ENCODE data around the gene FOXC2. TPM values are rescaled to one million over a fixed set of nuclear protein-coding genes. Genes with fewer than 3 reads are reported as not detected.

Gene FOXC2
- total RNA-seq, 2 donors from 2014 or later = 54.5 to 60.7 TPM

DNA sequence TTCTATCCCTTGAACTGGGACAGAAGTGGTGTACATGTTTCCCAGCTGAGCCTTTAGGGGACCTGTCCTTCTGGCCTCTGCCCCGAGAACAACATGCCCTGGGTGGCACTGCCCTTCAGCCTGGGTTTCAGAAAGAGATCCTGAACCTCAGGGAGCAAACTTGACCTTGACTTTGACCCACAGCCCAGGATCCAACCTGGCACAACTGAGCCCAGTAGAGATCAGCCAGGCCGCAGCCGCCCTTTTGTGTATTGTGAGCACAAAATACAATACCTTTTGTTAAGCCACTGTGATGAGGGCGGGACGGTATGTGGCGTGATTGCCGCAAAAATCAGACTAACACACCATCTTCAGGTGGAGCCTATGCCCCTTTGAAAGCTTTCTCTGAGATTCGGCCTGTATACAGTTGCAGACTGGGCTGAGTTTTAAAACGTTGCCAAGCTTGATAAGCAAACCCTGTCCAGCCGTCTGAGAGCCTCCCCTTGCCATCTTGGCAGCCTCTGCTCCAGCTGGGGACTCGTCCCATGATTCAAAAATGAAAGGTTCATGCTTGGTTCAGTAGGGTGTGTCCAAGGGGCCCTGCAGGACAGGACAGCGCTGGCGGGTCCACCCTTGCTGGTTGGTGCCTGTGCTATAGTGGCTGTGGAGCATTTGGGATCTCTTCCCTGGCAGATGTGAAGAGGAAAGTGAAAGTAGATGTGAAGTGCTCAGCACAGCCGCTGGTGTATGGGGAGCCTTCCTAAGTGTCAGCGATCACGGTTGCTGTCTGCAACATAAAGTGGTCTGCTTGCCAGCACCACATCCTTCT, 52.0 kb downstream of the FOXC2 start:
- Histone ChIP-seq H3K9me3 (no peaks in the 10 kb centered on the region), H3K4me1 (ENCODE audit: control insufficient read depth in 1 of 2, low read depth in 2 of 2) (peaks cover 4 to 37% of the 10 kb centered on the region in 2 donors), H3K36me3 (no peaks in the 10 kb centered on the region), H3K27me3 (replicated peaks; ENCODE audit: insufficient read depth) (no peaks in the 10 kb centered on the region), H3K27ac (peak overlapping the region; percentile 68 to 75), H3K4me3 (peak overlapping the region; percentile 66)
- ATAC-seq (ENCODE audit: insufficient number of reproducible peaks, low FRiP score, low read depth) = no peak
- TF ChIP-seq, protein P1, sequence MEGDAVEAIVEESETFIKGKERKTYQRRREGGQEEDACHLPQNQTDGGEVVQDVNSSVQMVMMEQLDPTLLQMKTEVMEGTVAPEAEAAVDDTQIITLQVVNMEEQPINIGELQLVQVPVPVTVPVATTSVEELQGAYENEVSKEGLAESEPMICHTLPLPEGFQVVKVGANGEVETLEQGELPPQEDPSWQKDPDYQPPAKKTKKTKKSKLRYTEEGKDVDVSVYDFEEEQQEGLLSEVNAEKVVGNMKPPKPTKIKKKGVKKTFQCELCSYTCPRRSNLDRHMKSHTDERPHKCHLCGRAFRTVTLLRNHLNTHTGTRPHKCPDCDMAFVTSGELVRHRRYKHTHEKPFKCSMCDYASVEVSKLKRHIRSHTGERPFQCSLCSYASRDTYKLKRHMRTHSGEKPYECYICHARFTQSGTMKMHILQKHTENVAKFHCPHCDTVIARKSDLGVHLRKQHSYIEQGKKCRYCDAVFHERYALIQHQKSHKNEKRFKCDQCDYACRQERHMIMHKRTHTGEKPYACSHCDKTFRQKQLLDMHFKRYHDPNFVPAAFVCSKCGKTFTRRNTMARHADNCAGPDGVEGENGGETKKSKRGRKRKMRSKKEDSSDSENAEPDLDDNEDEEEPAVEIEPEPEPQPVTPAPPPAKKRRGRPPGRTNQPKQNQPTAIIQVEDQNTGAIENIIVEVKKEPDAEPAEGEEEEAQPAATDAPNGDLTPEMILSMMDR (IDR thresholded peaks at IDR 0.05) = no peak
- no peak for DNase-seq (ENCODE audit: low spot score)

Other genes starting within 250 kb of the FOXC2 start
- 1 to 10 TPM in 1 of 2 donors, not detected in 1; 4.1 TPM for gene FOXF1, start 56.3 kb upstream of the FOXC2 start, total RNA-seq
- 10 to 100 TPM; 25.0 to 30.8 TPM for gene MTHFSD, start 11.6 kb upstream of the FOXC2 start, total RNA-seq
- 10 to 100 TPM; 52.1 to 52.8 TPM for gene FOXL1, start 11.7 kb downstream of the FOXC2 start, total RNA-seq

Measured in thoracic aorta (tissue), 2 donors.